ENCODE measurements around the gene NMD3. TPM values are rescaled to one million over a fixed set of nuclear protein-coding genes. Genes with fewer than 3 reads are reported as not detected.
"Not testable (repeated sequence)": the region's sequence is repeated elsewhere in the genome, so short reads cannot be mapped to it uniquely, and the experiment has no call there.

The NMD3 gene
- total and polyA plus RNA-seq, 3 experiments from 2014 or later, result 37.3 to 67.4 (median 66.6) TPM

- H3K4me3 ChIP-seq (ENCODE audit: low read length), result no peak overlapping the region
- no peak overlapping the region for H3K27ac ChIP-seq (ENCODE audit: low read depth, low read length)
- peaks cover 6 to 14% (median 10%) of the 10 kb centered on the region in 5 donors for H3K9me3 Mint-ChIP-seq
- peaks cover 0 to 8% (median 2%) of the 10 kb centered on the region in 3 donors for H3K4me1 Mint-ChIP-seq
- ChIA-PET POLR2A (no interaction called here), CTCF (interaction anchor here (1.0 to 2.5 kb wide), 3 partner anchors 9 to 150 kb away, joined by 3 to 11 read pairs (median 4); no protein-coding TSS in a partner anchor)
- no peak overlapping the region for H3K27ac Mint-ChIP-seq
- H3K36me3 Mint-ChIP-seq, result peaks cover 0 to 21% (median 6%) of the 10 kb centered on the region in 3 donors
- H3K36me3 ChIP-seq (ENCODE audit: insufficient read depth, low read length), result no peaks in the 10 kb centered on the region
- H3K27me3 Mint-ChIP-seq, result no peaks in the 10 kb centered on the region
- H3K4me3 Mint-ChIP-seq, result no peak overlapping the region
- DNase-seq, result no peak
- H3K4me1 ChIP-seq (ENCODE audit: insufficient read depth, low read length), result no peaks in the 10 kb centered on the region
- no peaks in the 10 kb centered on the region for H3K9me3 ChIP-seq (ENCODE audit: low read length)
- H3K27me3 ChIP-seq (ENCODE audit: insufficient read depth, low read length, poor library complexity, severe bottlenecking), result no peaks in the 10 kb centered on the region
Observed at GRCh38 chr3:161272524-161272923, 51.4 kb downstream of the NMD3 start.

GRCh38 chr3:161273589-161274218 is 52.6 kb downstream of the NMD3 start:
- POLR2A ChIA-PET, result no interaction called here
- CTCF ChIA-PET, result interaction anchor here (2.6 kb wide), 1 partner anchor 134 kb away, joined by 28 read pairs; no protein-coding TSS in a partner anchor

GRCh38 chr3:161274691-161275298 is 53.7 kb downstream of the NMD3 start:
- Mint-ChIP-seq H3K27ac (no peak overlapping the region), H3K36me3 (peaks cover 0 to 39% (median 6%) of the 10 kb centered on the region in 3 donors), H3K9me3 (peaks cover 20 to 31% (median 27%) of the 10 kb centered on the region in 5 donors), H3K27me3 (peaks cover 0 to 1% of the 10 kb centered on the region in 2 donors), H3K4me3 (no peak overlapping the region), H3K4me1 (peaks cover 0 to 8% (median 2%) of the 10 kb centered on the region in 3 donors)
- H3K36me3 ChIP-seq (ENCODE audit: insufficient read depth, low read length), result no peaks in the 10 kb centered on the region
- H3K9me3 ChIP-seq (ENCODE audit: low read length), result peaks cover 4% of the 10 kb centered on the region
- ChIA-PET POLR2A (no interaction called here), CTCF (interaction anchor here (1.0 to 2.6 kb wide), 7 partner anchors 9 to 148 kb away, joined by 3 to 28 read pairs (median 5); no protein-coding TSS in a partner anchor)
- no peaks in the 10 kb centered on the region for H3K27me3 ChIP-seq (ENCODE audit: insufficient read depth, low read length, poor library complexity, severe bottlenecking)
- no peak overlapping the region for H3K4me3 ChIP-seq (ENCODE audit: low read length)
- peak in 4 of 5 donors; percentile 2 to 51 (median 24) for DNase-seq
- no peak overlapping the region for H3K27ac ChIP-seq (ENCODE audit: low read depth, low read length)
- H3K4me1 ChIP-seq (ENCODE audit: insufficient read depth, low read length), result no peaks in the 10 kb centered on the region

More at GRCh38 chr3:161273589-161274218, 52.6 kb downstream of the NMD3 start:
- Histone ChIP-seq H3K27me3 (ENCODE audit: insufficient read depth, low read length, poor library complexity, severe bottlenecking) (no peaks in the 10 kb centered on the region), H3K27ac (ENCODE audit: low read depth, low read length) (no peak overlapping the region), H3K9me3 (ENCODE audit: low read length) (peaks cover 4% of the 10 kb centered on the region), H3K36me3 (ENCODE audit: insufficient read depth, low read length) (no peaks in the 10 kb centered on the region), H3K4me3 (ENCODE audit: low read length) (no peak overlapping the region), H3K4me1 (ENCODE audit: insufficient read depth, low read length) (no peaks in the 10 kb centered on the region)
- H3K27me3 Mint-ChIP-seq, result peaks cover 0 to 1% of the 10 kb centered on the region in 2 donors
- H3K4me3 Mint-ChIP-seq, result no peak overlapping the region
- peak; percentile 3 to 47 (median 24) for DNase-seq
- H3K4me1 Mint-ChIP-seq, result peaks cover 0 to 8% (median 2%) of the 10 kb centered on the region in 3 donors
- H3K36me3 Mint-ChIP-seq, result peaks cover 0 to 28% (median 6%) of the 10 kb centered on the region in 3 donors
- no peak overlapping the region for H3K27ac Mint-ChIP-seq
- peaks cover 9 to 21% (median 20%) of the 10 kb centered on the region in 5 donors for H3K9me3 Mint-ChIP-seq

GRCh38 chr3:161275919-161276318 is 54.8 kb downstream of the NMD3 start:
- Mint-ChIP-seq H3K36me3 (peaks cover 0 to 43% (median 6%) of the 10 kb centered on the region in 3 donors), H3K27me3 (peaks cover 0 to 1% of the 10 kb centered on the region in 2 donors), H3K9me3 (peaks cover 23 to 37% (median 32%) of the 10 kb centered on the region in 5 donors), H3K4me3 (no peak overlapping the region), H3K27ac (no peak overlapping the region), H3K4me1 (peaks cover 0 to 8% (median 2%) of the 10 kb centered on the region in 3 donors)
- Histone ChIP-seq H3K27ac (ENCODE audit: low read depth, low read length) (no peak overlapping the region), H3K9me3 (ENCODE audit: low read length) (peaks cover 4% of the 10 kb centered on the region), H3K27me3 (ENCODE audit: insufficient read depth, low read length, poor library complexity, severe bottlenecking) (no peaks in the 10 kb centered on the region), H3K36me3 (ENCODE audit: insufficient read depth, low read length) (no peaks in the 10 kb centered on the region), H3K4me1 (ENCODE audit: insufficient read depth, low read length) (no peaks in the 10 kb centered on the region), H3K4me3 (ENCODE audit: low read length) (no peak overlapping the region)
- POLR2A ChIA-PET, result no interaction called here
- no peak for DNase-seq
- CTCF ChIA-PET, result interaction anchor here (1.1 to 2.6 kb wide), 8 partner anchors 18 to 147 kb away, joined by 3 to 28 read pairs (median 4); no protein-coding TSS in a partner anchor

GRCh38 chr3:161282387-161282786 is 61.3 kb downstream of the NMD3 start:
- DNase-seq; H3K4me3 Mint-ChIP-seq; H3K36me3 ChIP-seq (ENCODE audit: insufficient read depth, low read length); H3K9me3 ChIP-seq (ENCODE audit: low read length); POLR2A ChIA-PET; H3K4me3 ChIP-seq (ENCODE audit: low read length); H3K27ac Mint-ChIP-seq; H3K27me3 ChIP-seq (ENCODE audit: insufficient read depth, low read length, poor library complexity, severe bottlenecking); H3K27me3 Mint-ChIP-seq; H3K27ac ChIP-seq (ENCODE audit: low read depth, low read length); H3K4me1 Mint-ChIP-seq; H3K4me1 ChIP-seq (ENCODE audit: insufficient read depth, low read length): not testable (repeated sequence)
- Mint-ChIP-seq H3K36me3 (peaks cover 0 to 46% (median 3%) of the 10 kb centered on the region in 3 donors), H3K9me3 (peaks cover 19 to 40% (median 29%) of the 10 kb centered on the region in 5 donors)
- CTCF ChIA-PET, result interaction anchor here (1.4 kb wide), 1 partner anchor 10 kb away, joined by 3 read pairs; no protein-coding TSS in a partner anchor

GRCh38 chr3:161284989-161285388 is 63.9 kb downstream of the NMD3 start:
- Histone ChIP-seq H3K27ac (ENCODE audit: low read depth, low read length) (no peak overlapping the region), H3K36me3 (ENCODE audit: insufficient read depth, low read length) (no peaks in the 10 kb centered on the region), H3K9me3 (ENCODE audit: low read length) (no peaks in the 10 kb centered on the region), H3K4me3 (ENCODE audit: low read length) (no peak overlapping the region), H3K4me1 (ENCODE audit: insufficient read depth, low read length) (no peaks in the 10 kb centered on the region), H3K27me3 (ENCODE audit: insufficient read depth, low read length, poor library complexity, severe bottlenecking) (no peaks in the 10 kb centered on the region)
- H3K4me1 Mint-ChIP-seq, result no peaks in the 10 kb centered on the region
- DNase-seq, result no peak
- peaks cover 0 to 26% (median 3%) of the 10 kb centered on the region in 3 donors for H3K36me3 Mint-ChIP-seq
- H3K27me3 Mint-ChIP-seq, result no peaks in the 10 kb centered on the region
- no peak overlapping the region for H3K27ac Mint-ChIP-seq
- ChIA-PET POLR2A (no interaction called here), CTCF (interaction anchor here (1.6 kb wide), 1 partner anchor 124 kb away, joined by 3 read pairs; no protein-coding TSS in a partner anchor)
- H3K9me3 Mint-ChIP-seq, result peaks cover 2 to 20% (median 11%) of the 10 kb centered on the region in 5 donors
- no peak overlapping the region for H3K4me3 Mint-ChIP-seq

- Histone ChIP-seq H3K27me3 (ENCODE audit: insufficient read depth, low read length, poor library complexity, severe bottlenecking) (no peaks in the 10 kb centered on the region), H3K4me1 (ENCODE audit: insufficient read depth, low read length) (no peaks in the 10 kb centered on the region), H3K36me3 (ENCODE audit: insufficient read depth, low read length) (no peaks in the 10 kb centered on the region), H3K27ac (ENCODE audit: low read depth, low read length) (no peak overlapping the region), H3K4me3 (ENCODE audit: low read length) (no peak overlapping the region), H3K9me3 (ENCODE audit: low read length) (no peaks in the 10 kb centered on the region)
- peaks cover 0 to 6% (median 0%) of the 10 kb centered on the region in 5 donors for H3K9me3 Mint-ChIP-seq
- ChIA-PET POLR2A (no interaction called here), CTCF (interaction anchor here (0.9 to 1.1 kb wide), 3 partner anchors 11 to 15 kb away, joined by 3 to 5 read pairs (median 3); no protein-coding TSS in a partner anchor)
- H3K36me3 Mint-ChIP-seq, result peaks cover 0 to 8% (median 0%) of the 10 kb centered on the region in 3 donors
- DNase-seq, result no peak
- H3K4me1 Mint-ChIP-seq, result no peaks in the 10 kb centered on the region
- no peak overlapping the region for H3K27ac Mint-ChIP-seq
- peaks cover 5 to 21% of the 10 kb centered on the region in 2 donors for H3K27me3 Mint-ChIP-seq
- no peak overlapping the region for H3K4me3 Mint-ChIP-seq
Observed at GRCh38 chr3:161289174-161289573, 68.1 kb downstream of the NMD3 start.
